ENCODE results near the gene ADAMTSL2. TPM values are rescaled to one million over a fixed set of nuclear protein-coding genes. Genes with fewer than 3 reads are reported as not detected.
A peak's percentile ranks its signal among the peaks of the same experiment; 100 is the strongest.

ADAMTSL2 gene
- polyA plus RNA-seq, 6 donors from 2014 or later: not detected

- H3K36me3 Mint-ChIP-seq: no peaks in the 10 kb centered on the region
- peak overlapping the region in 1 of 6 donors; percentile 91 for H3K27ac Mint-ChIP-seq
- peaks cover 4 to 14% (median 10%) of the 10 kb centered on the region in 3 donors for H3K4me1 Mint-ChIP-seq
- H3K9me3 Mint-ChIP-seq: peaks cover 0 to 2% (median 0%) of the 10 kb centered on the region in 7 donors
- no peak overlapping the region for H3K4me3 Mint-ChIP-seq
- ATAC-seq (ENCODE audit: low read depth in 2 of 2): no peak
- no peak for DNase-seq
- peaks cover 28 to 58% (median 52%) of the 10 kb centered on the region in 3 donors for H3K27me3 Mint-ChIP-seq
Measured at GRCh38 chr9:133604856-133605255, 70.4 kb downstream of the ADAMTSL2 start.

DNA sequence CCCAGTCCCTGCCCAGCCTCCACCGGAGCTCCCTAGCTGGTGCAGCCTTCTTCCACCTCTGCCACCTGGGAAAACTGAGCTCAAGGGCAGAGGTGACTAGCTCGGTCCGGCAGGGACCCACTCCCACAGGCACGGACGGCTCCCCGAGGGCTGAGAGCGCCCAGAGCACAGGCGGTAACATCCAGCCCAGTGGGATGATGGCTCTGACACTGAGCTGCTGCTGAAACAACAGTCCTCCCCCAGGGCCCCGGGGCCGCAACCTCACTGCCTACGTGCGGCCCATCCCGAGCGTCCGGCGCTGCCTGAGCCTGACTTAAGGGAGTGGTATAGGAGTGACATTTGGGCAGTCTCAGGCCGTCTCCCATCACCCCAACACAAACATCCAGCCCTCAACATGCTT is 70.9 kb downstream of the ADAMTSL2 start:
- peaks cover 4 to 14% (median 10%) of the 10 kb centered on the region in 3 donors for H3K4me1 Mint-ChIP-seq
- ATAC-seq (ENCODE audit: low read depth in 2 of 2) (no peak), DNase-seq (no peak)
- peaks cover 0 to 2% (median 0%) of the 10 kb centered on the region in 7 donors for H3K9me3 Mint-ChIP-seq
- no peak overlapping the region for H3K27ac Mint-ChIP-seq
- H3K36me3 Mint-ChIP-seq: no peaks in the 10 kb centered on the region
- no peak overlapping the region for H3K4me3 Mint-ChIP-seq
- peaks cover 33 to 64% (median 58%) of the 10 kb centered on the region in 3 donors for H3K27me3 Mint-ChIP-seq

DNA sequence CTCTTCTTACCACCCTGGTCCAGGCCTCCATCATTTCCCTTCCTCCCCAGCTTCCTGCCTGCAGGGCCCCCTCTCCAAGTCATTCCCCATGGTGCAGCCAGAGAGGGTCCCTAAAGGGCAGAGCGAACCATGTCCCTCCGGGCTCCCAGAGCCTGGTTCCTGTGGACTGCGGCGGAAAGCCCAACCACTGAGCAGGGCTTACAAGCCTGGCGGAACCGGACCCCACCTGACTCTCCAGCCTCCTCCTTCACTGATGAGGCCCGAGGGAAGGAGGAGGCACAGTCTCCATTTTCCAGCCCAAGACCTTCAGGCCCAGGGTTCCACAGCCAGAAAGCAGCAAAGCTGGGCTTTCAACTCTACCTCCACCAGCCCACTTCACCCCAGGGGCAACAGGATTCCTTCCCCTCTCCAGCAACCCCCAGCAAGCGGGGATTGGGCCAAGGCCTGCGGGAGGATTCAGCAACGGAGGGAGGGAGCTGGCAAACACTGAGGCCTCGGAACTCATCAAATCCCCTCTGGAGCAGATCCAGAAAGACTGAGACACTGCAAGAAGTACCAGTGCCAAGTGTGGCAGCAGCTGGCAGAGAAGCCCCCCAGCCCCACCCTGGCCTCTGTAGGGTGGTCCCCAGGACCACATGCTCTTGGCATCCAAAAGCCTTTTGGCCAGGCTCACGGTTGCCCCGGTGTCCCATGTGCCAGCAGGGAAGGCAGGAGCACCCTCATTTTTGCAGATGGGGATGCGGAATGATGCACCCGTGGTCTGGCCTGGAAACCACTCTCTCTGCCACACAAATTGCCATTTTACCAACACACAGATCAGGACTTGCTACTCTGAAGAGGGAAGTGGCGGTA is 71.6 kb downstream of the ADAMTSL2 start:
- Mint-ChIP-seq H3K27me3 (peaks cover 40 to 67% (median 64%) of the 10 kb centered on the region in 3 donors), H3K4me1 (peaks cover 4 to 14% (median 10%) of the 10 kb centered on the region in 3 donors), H3K4me3 (no peak overlapping the region), H3K27ac (no peak overlapping the region), H3K9me3 (no peaks in the 10 kb centered on the region), H3K36me3 (no peaks in the 10 kb centered on the region)
- no peak for ATAC-seq (ENCODE audit: low read depth in 2 of 2)
- DNase-seq: no peak

GRCh38 chr9:133606708-133607025 is 72.2 kb downstream of the ADAMTSL2 start:
- peak overlapping the region in 1 of 8 donors; percentile 25 for H3K4me3 Mint-ChIP-seq
- ATAC-seq (ENCODE audit: low read depth in 2 of 2) (no peak), DNase-seq (no peak)
- H3K27ac Mint-ChIP-seq: no peak overlapping the region
- H3K36me3 Mint-ChIP-seq: no peaks in the 10 kb centered on the region
- H3K4me1 Mint-ChIP-seq: peaks cover 4 to 14% (median 10%) of the 10 kb centered on the region in 3 donors
- H3K27me3 Mint-ChIP-seq: peaks cover 45 to 71% (median 68%) of the 10 kb centered on the region in 3 donors
- no peaks in the 10 kb centered on the region for H3K9me3 Mint-ChIP-seq

- H3K4me3 Mint-ChIP-seq: no peak overlapping the region
- H3K4me1 Mint-ChIP-seq: peaks cover 4 to 14% (median 10%) of the 10 kb centered on the region in 3 donors
- H3K9me3 Mint-ChIP-seq: no peaks in the 10 kb centered on the region
- ATAC-seq (ENCODE audit: low read depth in 2 of 2) (no peak), DNase-seq (no peak)
- H3K36me3 Mint-ChIP-seq: no peaks in the 10 kb centered on the region
- H3K27ac Mint-ChIP-seq: no peak overlapping the region
- peaks cover 53 to 77% (median 68%) of the 10 kb centered on the region in 3 donors for H3K27me3 Mint-ChIP-seq
Measured at GRCh38 chr9:133607381-133607780, 72.9 kb downstream of the ADAMTSL2 start.

DNA sequence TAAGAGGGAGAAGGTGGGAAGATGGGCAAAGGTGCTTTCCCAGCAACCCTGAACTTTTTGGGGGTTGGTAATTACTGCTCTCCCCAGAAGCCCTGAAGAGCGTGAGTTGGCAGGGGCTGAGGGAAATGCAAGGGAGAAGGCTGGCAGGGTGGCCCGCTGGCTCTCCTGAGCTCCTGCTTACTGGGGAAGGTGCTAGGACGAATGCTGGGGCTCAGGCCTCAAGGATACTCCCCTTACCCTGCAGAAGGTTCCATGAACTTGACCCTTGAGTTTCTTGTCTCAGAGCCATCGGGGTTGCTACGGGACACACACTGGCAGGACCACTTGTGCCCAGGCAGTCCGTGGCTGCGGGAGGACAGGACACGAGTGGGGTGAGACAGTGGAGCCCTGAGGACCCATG is 73.5 kb downstream of the ADAMTSL2 start:
- DNase-seq: no peak
- H3K4me3 Mint-ChIP-seq: no peak overlapping the region
- H3K27me3 Mint-ChIP-seq: peaks cover 54 to 80% (median 70%) of the 10 kb centered on the region in 3 donors
- H3K27ac Mint-ChIP-seq: no peak overlapping the region
- H3K9me3 Mint-ChIP-seq: no peaks in the 10 kb centered on the region
- H3K36me3 Mint-ChIP-seq: no peaks in the 10 kb centered on the region
- H3K4me1 Mint-ChIP-seq: peaks cover 4 to 14% (median 10%) of the 10 kb centered on the region in 3 donors
- no peak for ATAC-seq (ENCODE audit: low read depth in 2 of 2)

DNA sequence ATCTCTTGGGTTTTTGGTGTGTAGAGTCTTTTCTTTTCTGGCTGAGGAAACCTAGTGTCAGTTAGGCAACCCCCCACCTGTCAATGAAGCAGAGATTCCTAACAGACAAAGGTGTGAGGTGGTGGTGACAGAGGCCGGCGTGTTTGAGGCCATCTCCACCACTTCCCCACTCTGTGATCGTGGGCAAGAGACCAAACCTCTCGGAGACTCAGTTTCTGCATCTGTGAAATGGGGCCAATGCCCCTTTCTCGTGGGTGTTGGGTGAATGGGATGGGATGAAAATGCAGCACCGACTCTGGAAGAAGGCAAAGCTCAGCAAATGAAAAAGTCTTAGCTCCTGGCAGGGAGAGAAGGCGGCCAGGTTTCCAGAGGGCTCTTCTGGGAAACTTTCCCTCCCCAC is 73.9 kb downstream of the ADAMTSL2 start:
- peaks cover 4 to 14% (median 10%) of the 10 kb centered on the region in 3 donors for H3K4me1 Mint-ChIP-seq
- H3K36me3 Mint-ChIP-seq: no peaks in the 10 kb centered on the region
- no peak overlapping the region for H3K4me3 Mint-ChIP-seq
- ATAC-seq (ENCODE audit: low read depth in 2 of 2) (no peak), DNase-seq (no peak)
- H3K27ac Mint-ChIP-seq: no peak overlapping the region
- peaks cover 58 to 84% (median 72%) of the 10 kb centered on the region in 3 donors for H3K27me3 Mint-ChIP-seq
- H3K9me3 Mint-ChIP-seq: no peaks in the 10 kb centered on the region

- Mint-ChIP-seq H3K9me3 (no peaks in the 10 kb centered on the region), H3K36me3 (no peaks in the 10 kb centered on the region), H3K27ac (no peak overlapping the region), H3K4me1 (peaks cover 4 to 14% (median 10%) of the 10 kb centered on the region in 3 donors), H3K4me3 (no peak overlapping the region), H3K27me3 (peaks cover 61 to 87% (median 72%) of the 10 kb centered on the region in 3 donors)
- no peak for DNase-seq
- ATAC-seq (ENCODE audit: low read depth in 2 of 2): no peak
Measured at GRCh38 chr9:133608889-133609288, 74.4 kb downstream of the ADAMTSL2 start.

DNA sequence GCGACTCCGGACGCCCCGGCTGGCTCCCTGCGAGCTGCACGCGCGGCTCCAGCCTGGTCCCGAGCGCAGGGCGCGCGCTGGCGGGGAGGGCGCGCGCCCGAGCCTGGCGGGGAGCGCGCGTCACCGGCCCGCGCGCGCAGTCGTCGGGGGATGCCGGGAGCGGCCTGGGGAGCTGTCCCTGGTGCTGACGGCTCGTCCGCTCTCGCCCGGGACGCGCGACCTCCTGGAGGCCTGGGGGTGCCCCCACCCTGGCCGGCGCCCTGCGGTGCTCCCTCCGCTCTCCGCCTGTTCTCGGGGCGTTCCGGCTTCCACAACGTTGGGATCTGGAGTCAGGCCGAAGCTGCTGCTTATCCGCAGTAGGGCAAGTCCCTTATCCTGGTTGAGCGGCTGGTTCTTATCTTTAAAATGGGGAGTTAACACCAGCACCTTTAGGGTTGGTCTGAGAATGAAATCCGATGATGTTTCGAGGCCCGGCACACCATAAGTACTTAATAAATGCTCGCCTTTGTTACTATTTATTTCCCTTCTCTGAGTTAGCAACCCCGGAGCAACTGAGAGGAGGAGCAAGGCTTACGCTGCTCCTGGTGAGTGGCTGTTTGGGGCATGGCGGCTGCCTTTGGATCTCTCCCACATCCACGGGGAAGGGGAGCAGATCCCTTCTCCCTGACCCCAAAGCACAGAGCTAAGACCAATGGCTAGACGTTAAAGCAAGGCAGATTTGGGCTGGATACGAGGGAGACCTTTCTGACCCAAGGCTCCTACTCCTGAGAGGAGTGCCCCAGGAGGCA is 75.0 kb downstream of the ADAMTSL2 start, which contains the start of gene FAM163B:
Gene FAM163B (minus strand): TSS at position 79 of the 788 bp plus-strand sequence. CDS start 29,166 bp downstream, outside the sequence.
- ATAC-seq (ENCODE audit: low read depth in 2 of 2): no peak
- Mint-ChIP-seq H3K4me3 (no peak within 1 kb of the TSS), H3K27me3 (peaks cover 61 to 86% (median 69%) of the 10 kb centered on the region in 3 donors), H3K27ac (peak within 1 kb of the TSS in 1 of 6 donors; percentile 66), H3K36me3 (no peaks in the 10 kb centered on the region), H3K9me3 (no peaks in the 10 kb centered on the region), H3K4me1 (peaks cover 3 to 8% (median 5%) of the 10 kb centered on the region in 3 donors)
- DNase-seq: no peak

DNA sequence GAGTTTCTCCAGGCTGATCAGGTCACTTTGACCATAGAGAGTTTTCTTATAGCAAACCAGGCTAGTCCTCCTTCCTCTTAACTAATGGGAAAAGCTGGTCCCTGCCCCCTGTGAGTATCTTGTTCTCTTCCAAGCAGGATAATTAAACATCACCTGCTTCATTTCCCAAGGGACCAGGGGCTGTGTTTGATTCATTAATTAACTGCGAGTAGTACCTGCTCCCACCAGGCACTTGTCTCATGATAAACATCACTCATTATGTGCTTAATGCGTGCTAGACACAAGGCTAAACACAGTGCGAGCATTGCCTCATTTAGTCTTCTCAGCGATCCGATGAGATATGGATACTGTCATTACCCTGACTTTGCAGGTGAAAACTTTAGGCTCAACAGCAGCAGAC is 76.3 kb downstream of the ADAMTSL2 start:
- no peaks in the 10 kb centered on the region for H3K36me3 Mint-ChIP-seq
- no peak overlapping the region for H3K27ac Mint-ChIP-seq
- H3K4me1 Mint-ChIP-seq: peaks cover 0 to 4% (median 0%) of the 10 kb centered on the region in 3 donors
- H3K4me3 Mint-ChIP-seq: no peak overlapping the region
- H3K9me3 Mint-ChIP-seq: no peaks in the 10 kb centered on the region
- H3K27me3 Mint-ChIP-seq: peaks cover 60 to 87% (median 70%) of the 10 kb centered on the region in 3 donors
- DNase-seq (no peak), ATAC-seq (ENCODE audit: low read depth in 2 of 2) (no peak)

- H3K36me3 Mint-ChIP-seq: no peaks in the 10 kb centered on the region
- no peak overlapping the region for H3K4me3 Mint-ChIP-seq
- H3K27ac Mint-ChIP-seq: no peak overlapping the region
- no peaks in the 10 kb centered on the region for H3K9me3 Mint-ChIP-seq
- DNase-seq (no peak), ATAC-seq (ENCODE audit: low read depth in 2 of 2) (no peak)
- H3K4me1 Mint-ChIP-seq: peaks cover 0 to 4% (median 0%) of the 10 kb centered on the region in 3 donors
- H3K27me3 Mint-ChIP-seq: peaks cover 56 to 86% (median 73%) of the 10 kb centered on the region in 3 donors
Measured at GRCh38 chr9:133612051-133612450, 77.5 kb downstream of the ADAMTSL2 start.

- H3K36me3 Mint-ChIP-seq: no peaks in the 10 kb centered on the region
- peaks cover 0 to 4% (median 0%) of the 10 kb centered on the region in 3 donors for H3K4me1 Mint-ChIP-seq
- peaks cover 53 to 86% (median 79%) of the 10 kb centered on the region in 3 donors for H3K27me3 Mint-ChIP-seq
- no peak overlapping the region for H3K4me3 Mint-ChIP-seq
- no peak for DNase-seq
- no peak overlapping the region for H3K27ac Mint-ChIP-seq
- H3K9me3 Mint-ChIP-seq: no peaks in the 10 kb centered on the region
- no peak for ATAC-seq (ENCODE audit: low read depth in 2 of 2)
Measured at GRCh38 chr9:133612816-133613215, 78.3 kb downstream of the ADAMTSL2 start.

- peaks cover 54 to 86% (median 79%) of the 10 kb centered on the region in 3 donors for H3K27me3 Mint-ChIP-seq
- H3K27ac Mint-ChIP-seq: no peak overlapping the region
- no peak for ATAC-seq (ENCODE audit: low read depth in 2 of 2)
- H3K4me3 Mint-ChIP-seq: no peak overlapping the region
- DNase-seq: no peak
- peaks cover 0 to 4% (median 0%) of the 10 kb centered on the region in 3 donors for H3K4me1 Mint-ChIP-seq
- no peaks in the 10 kb centered on the region for H3K36me3 Mint-ChIP-seq
- H3K9me3 Mint-ChIP-seq: no peaks in the 10 kb centered on the region
Measured at GRCh38 chr9:133613432-133613831, 78.9 kb downstream of the ADAMTSL2 start.

Measured in naive B cell (primary cell).